ENCODE results near the gene LINS1. TPM values are rescaled to one million over a fixed set of nuclear protein-coding genes. Genes with fewer than 3 reads are reported as not detected.

Gene LINS1
- total and polyA plus RNA-seq, 8 donors, result 1.8 to 39.7 (median 7.0) TPM

DNA sequence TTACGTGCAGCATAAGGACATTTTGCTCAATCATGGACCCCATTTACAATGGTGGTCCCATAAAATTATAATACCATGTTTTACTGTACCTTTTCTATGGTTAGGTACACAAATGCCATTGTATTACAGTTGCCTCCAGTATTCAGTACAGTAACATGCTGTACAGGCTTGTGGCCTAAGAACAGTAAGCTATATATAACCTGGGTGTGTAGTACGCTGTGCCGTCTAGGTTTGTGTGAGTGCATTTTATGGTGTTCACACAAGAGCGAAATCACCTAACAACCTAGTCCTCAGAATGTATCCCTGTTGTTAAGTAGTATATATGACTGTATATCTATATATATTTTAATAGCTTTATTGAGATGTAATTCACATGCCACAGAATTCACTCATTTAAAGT is 12.9 kb upstream of the LINS1 start:
- WGBS, 5 donors, result 93 to 97% (median 96%) methylated on average over 4 of the region's 4 CpGs
- TF ChIP-seq POLR2A (IDR thresholded peaks at IDR 0.05), result no peak
- TF ChIP-seq POLR2AphosphoS5 (IDR thresholded peaks at IDR 0.05), result no peak
- TF ChIP-seq, protein P1, sequence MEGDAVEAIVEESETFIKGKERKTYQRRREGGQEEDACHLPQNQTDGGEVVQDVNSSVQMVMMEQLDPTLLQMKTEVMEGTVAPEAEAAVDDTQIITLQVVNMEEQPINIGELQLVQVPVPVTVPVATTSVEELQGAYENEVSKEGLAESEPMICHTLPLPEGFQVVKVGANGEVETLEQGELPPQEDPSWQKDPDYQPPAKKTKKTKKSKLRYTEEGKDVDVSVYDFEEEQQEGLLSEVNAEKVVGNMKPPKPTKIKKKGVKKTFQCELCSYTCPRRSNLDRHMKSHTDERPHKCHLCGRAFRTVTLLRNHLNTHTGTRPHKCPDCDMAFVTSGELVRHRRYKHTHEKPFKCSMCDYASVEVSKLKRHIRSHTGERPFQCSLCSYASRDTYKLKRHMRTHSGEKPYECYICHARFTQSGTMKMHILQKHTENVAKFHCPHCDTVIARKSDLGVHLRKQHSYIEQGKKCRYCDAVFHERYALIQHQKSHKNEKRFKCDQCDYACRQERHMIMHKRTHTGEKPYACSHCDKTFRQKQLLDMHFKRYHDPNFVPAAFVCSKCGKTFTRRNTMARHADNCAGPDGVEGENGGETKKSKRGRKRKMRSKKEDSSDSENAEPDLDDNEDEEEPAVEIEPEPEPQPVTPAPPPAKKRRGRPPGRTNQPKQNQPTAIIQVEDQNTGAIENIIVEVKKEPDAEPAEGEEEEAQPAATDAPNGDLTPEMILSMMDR (IDR thresholded peaks at IDR 0.05), result no peak
- no peak for TF ChIP-seq EP300 (IDR thresholded peaks at IDR 0.05)
- no peak overlapping the region for H3K4me3 ChIP-seq
- peaks cover 14 to 84% (median 71%) of the 10 kb centered on the region in 4 donors for H3K36me3 ChIP-seq
- H3K4me1 ChIP-seq, result peaks cover 0 to 11% (median 3%) of the 10 kb centered on the region in 4 donors
- H3K9me3 ChIP-seq, result no peaks in the 10 kb centered on the region
- no peak overlapping the region for H3K27ac ChIP-seq
- no peaks in the 10 kb centered on the region for H3K27me3 ChIP-seq
- intact Hi-C loops (cut with DNase I; ENCODE audit: low total_unique reads), result no loop called here
- DNase-seq, result no peak

DNA sequence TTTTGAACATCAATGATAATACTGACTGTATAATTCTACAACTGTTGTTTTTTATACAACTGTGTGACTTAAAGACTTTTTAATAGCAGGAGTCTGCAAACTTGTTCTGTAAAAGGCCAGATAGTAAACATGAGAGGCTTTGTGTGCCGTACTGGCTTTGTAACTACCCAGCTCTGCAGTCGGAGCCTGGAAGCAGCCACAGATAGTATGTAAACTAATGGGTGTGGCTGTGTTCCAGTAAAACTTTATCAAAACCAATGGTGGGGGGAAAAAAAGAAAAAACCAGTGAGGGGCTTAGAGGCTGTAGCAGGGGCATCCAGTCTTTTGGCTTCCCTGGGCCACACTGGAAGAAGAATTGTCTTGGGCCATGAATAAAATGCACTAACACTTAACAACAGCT is 12.4 kb upstream of the LINS1 start:
- no peak for DNase-seq
- peaks cover 14 to 84% (median 74%) of the 10 kb centered on the region in 4 donors for H3K36me3 ChIP-seq
- WGBS, 5 donors, result 18 to 69% (median 35%) methylated on average over 2 of the region's 2 CpGs
- TF ChIP-seq, protein P1 (IDR thresholded peaks at IDR 0.05), result no peak
- TF ChIP-seq POLR2AphosphoS5 (IDR thresholded peaks at IDR 0.05), result no peak
- no peak for TF ChIP-seq EP300 (IDR thresholded peaks at IDR 0.05)
- no peaks in the 10 kb centered on the region for H3K27me3 ChIP-seq
- intact Hi-C loops (cut with DNase I; ENCODE audit: low total_unique reads), result no loop called here
- peaks cover 0 to 11% (median 3%) of the 10 kb centered on the region in 4 donors for H3K4me1 ChIP-seq
- no peaks in the 10 kb centered on the region for H3K9me3 ChIP-seq
- H3K4me3 ChIP-seq, result no peak overlapping the region
- no peak overlapping the region for H3K27ac ChIP-seq

DNA sequence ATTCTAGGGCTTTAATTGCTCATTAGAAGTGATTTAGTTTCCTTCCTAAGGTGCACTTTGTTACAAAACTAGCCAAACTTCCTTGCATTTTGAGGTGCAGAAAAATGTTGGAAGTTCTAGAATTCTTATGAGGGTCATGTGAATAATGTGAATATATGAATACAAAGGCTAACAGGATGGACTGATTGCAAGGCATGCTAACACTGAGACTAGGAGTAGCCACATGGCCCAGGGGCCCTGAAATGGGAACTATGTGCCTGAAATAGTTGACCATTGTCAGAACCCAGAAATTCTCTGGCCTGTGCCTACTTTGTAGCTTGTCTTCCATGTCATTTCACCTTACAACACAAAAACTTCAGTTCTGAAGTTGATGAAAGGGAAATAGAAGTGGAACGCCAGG is 11.2 kb upstream of the LINS1 start:
- H3K4me1 ChIP-seq, result peaks cover 0 to 11% (median 3%) of the 10 kb centered on the region in 4 donors
- peaks cover 14 to 83% (median 78%) of the 10 kb centered on the region in 4 donors for H3K36me3 ChIP-seq
- H3K27ac ChIP-seq, result no peak overlapping the region
- intact Hi-C loops (cut with DNase I; ENCODE audit: low total_unique reads), result no loop called here
- no peaks in the 10 kb centered on the region for H3K9me3 ChIP-seq
- no peak overlapping the region for H3K4me3 ChIP-seq
- DNase-seq, result no peak
- no peaks in the 10 kb centered on the region for H3K27me3 ChIP-seq
- TF ChIP-seq, protein P1 (IDR thresholded peaks at IDR 0.05), result no peak
- TF ChIP-seq EP300 (IDR thresholded peaks at IDR 0.05) (no peak), POLR2A (IDR thresholded peaks at IDR 0.05) (no peak), POLR2AphosphoS5 (IDR thresholded peaks at IDR 0.05) (no peak)
- WGBS, 5 donors, result 94 to 100% (median 97%) methylated on average over 1 of the region's 1 CpG

DNA sequence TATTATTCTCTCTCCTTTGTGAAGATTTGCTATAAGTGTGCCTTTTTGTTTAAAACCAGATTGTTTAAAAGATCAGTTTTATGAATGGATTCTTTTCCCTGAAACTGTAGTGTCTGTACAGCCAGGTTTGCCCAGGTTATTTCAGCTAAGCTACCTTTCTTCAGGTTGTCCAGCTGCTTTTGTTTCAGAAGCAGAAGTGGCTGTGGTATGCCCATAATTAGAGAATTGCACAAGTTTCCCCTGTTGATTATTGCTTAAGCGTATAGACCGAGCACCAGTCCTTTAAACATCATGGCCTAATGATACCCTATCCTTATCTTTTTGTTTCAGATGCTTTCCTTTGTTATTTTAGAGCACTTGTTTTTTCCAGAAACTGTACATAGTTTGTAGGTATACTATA is 10.6 kb upstream of the LINS1 start:
- DNase-seq, result no peak
- intact Hi-C loops (cut with DNase I; ENCODE audit: low total_unique reads), result no loop called here
- H3K4me3 ChIP-seq, result no peak overlapping the region
- 90 to 96% (median 91%) methylated on average over 2 of the region's 2 CpGs for WGBS, 5 donors
- H3K27ac ChIP-seq, result no peak overlapping the region
- peaks cover 14 to 83% (median 82%) of the 10 kb centered on the region in 4 donors for H3K36me3 ChIP-seq
- TF ChIP-seq, protein P1 (IDR thresholded peaks at IDR 0.05), result no peak
- TF ChIP-seq POLR2AphosphoS5 (IDR thresholded peaks at IDR 0.05) (no peak), POLR2A (IDR thresholded peaks at IDR 0.05) (no peak), EP300 (IDR thresholded peaks at IDR 0.05) (no peak)
- H3K27me3 ChIP-seq, result no peaks in the 10 kb centered on the region
- no peaks in the 10 kb centered on the region for H3K9me3 ChIP-seq
- peaks cover 0 to 11% (median 3%) of the 10 kb centered on the region in 4 donors for H3K4me1 ChIP-seq

Data from stomach (tissue), 9 donors.